K562 (cell line): ENCODE data around the gene CYP11A1. TPM values are rescaled to one million over a fixed set of nuclear protein-coding genes. Genes with fewer than 3 reads are reported as not detected.

Source experiments
- ATAC-seq: fragments of 200-7000 bp; cut with Tn5 transposase; 3 replicates; pipeline ENCODE4 v1.9.1; 2020; ENCODE audit warnings: moderate library complexity
- BruUV-seq: library from RNA; stranded (reverse); fragments of 400-500 nt; replicated peaks from 2 replicates; lab custom pipeline; 2021; lab: Mats Ljungman, UMichigan
- CTCF ChIA-PET: fragments of 300-600 bp; formaldehyde crosslinking; extraction: SDS; loops from one replicate; lab custom pipeline; 2021; ENCODE audit warnings: low intra/inter-chr PET ratio; lab: Yijun Ruan, JAX
- POLR2A ChIA-PET: fragments of 300-600, 350-650 bp; sonication (Branson Sonifier 250); formaldehyde crosslinking; extraction: SDS; loops from one replicate; lab custom pipeline; 2021; ENCODE audit warnings: antibody characterized with exemption, inconsistent platforms; lab: Yijun Ruan, JAX
- DNase-seq, 4 experiments: peaks; one replicate each; pipeline versions ENCODE4 v3.0.0 to v3.0.0-alpha.2; 2011 to 2018; ENCODE audit warnings: low spot score in 3 of 4, mixed read lengths in 3 of 4; ENCODE audit errors: extremely low read depth in 1 of 4
- FAIRE-seq: peaks from 2 replicates; lab custom pipeline; 2011; peaks lifted over from hg19 to GRCh38; lab: Jason Lieb, UNC
- H2AFZ ChIP-seq: 2 replicates; pipeline ENCODE4 v1.6.0; 2011; ENCODE audit warnings: low read depth, low read length, control low read depth, inconsistent platforms
- H3K27ac ChIP-seq: fragments of 200-600 bp; 3 replicates; pipeline ENCODE4 v1.8.0; 2011; ENCODE audit warnings: low read depth, mild to moderate bottlenecking, control low read depth, inconsistent platforms, low read length, moderate library complexity, mixed read lengths; ENCODE audit errors: extremely low read depth
- H3K27me3 ChIP-seq, 2 experiments: fragments of 300-600 bp in 1 of 2; 2 replicates in 1 of 2; 3 replicates in 1 of 2; pipeline versions ENCODE4 v1.6.0 to v1.8.0; 2011; ENCODE audit warnings: inconsistent platforms in 2 of 2, low read length in 2 of 2, mild to moderate bottlenecking in 1 of 2, mixed read lengths in 1 of 2, moderate library complexity in 1 of 2; ENCODE audit not compliant: control insufficient read depth in 2 of 2, insufficient read depth in 2 of 2
- H3K36me3 ChIP-seq: fragments of 300-600 bp; 3 replicates; pipeline ENCODE4 v1.8.0; 2011; ENCODE audit warnings: mild to moderate bottlenecking, low read length, inconsistent platforms; ENCODE audit not compliant: control insufficient read depth, insufficient read depth
- H3K4me1 ChIP-seq, 2 experiments: fragments of 200-600 bp in 1 of 2; replicated peaks in 1 of 2; 2 replicates in 1 of 2; 3 replicates in 1 of 2; pipeline versions ENCODE4 v1.5.1 to v1.8.0; 2011; ENCODE audit warnings: inconsistent platforms in 2 of 2, low read length in 2 of 2, mild to moderate bottlenecking in 1 of 2, mixed read lengths in 1 of 2, moderate library complexity in 1 of 2; ENCODE audit not compliant: control insufficient read depth in 2 of 2, insufficient read depth in 2 of 2
- H3K4me2 ChIP-seq: 2 replicates; pipeline ENCODE4 v1.6.1; 2011; ENCODE audit warnings: low read length, control low read depth, inconsistent platforms, mixed read lengths; ENCODE audit not compliant: insufficient read depth
- H3K4me3 ChIP-seq: fragments of 200-600 bp; sonication (generic), shearing (Covaris generic); 2 replicates; pipeline ENCODE4 v1.5.1; 2016; ENCODE audit warnings: control low read depth, inconsistent platforms
- H3K79me2 ChIP-seq: fragments of 200-600 bp; 3 replicates; pipeline ENCODE4 v1.8.0; 2011; ENCODE audit warnings: low read length, inconsistent platforms; ENCODE audit not compliant: control insufficient read depth, insufficient read depth
- H3K9ac ChIP-seq, 2 experiments: 2 replicates each; pipeline versions ENCODE4 v1.6.0 to v1.6.1; 2011; ENCODE audit warnings: low read depth in 2 of 2, low read length in 2 of 2, control low read depth in 1 of 2, inconsistent platforms in 1 of 2, mild to moderate bottlenecking in 1 of 2, mixed read lengths in 1 of 2; ENCODE audit not compliant: insufficient read depth in 1 of 2
- H3K9me1 ChIP-seq: one replicate; pipeline ENCODE4 v1.6.0; 2011; ENCODE audit warnings: inconsistent platforms, mild to moderate bottlenecking, low read length, moderate library complexity; ENCODE audit not compliant: control insufficient read depth, insufficient read depth
- H3K9me3 ChIP-seq: replicated peaks from 2 replicates; pipeline ENCODE4 v1.5.1; 2011; ENCODE audit warnings: low read depth, low read length, inconsistent platforms; ENCODE audit not compliant: control insufficient read depth, insufficient read depth
- H4K20me1 ChIP-seq: replicated peaks from 2 replicates; pipeline ENCODE4 v1.6.1; 2011; ENCODE audit warnings: low read length, inconsistent platforms, mixed read lengths; ENCODE audit not compliant: control insufficient read depth, insufficient read depth
- ADNP ChIP-seq: fragments of 200-800 bp; sonication (Bioruptor generic); IDR thresholded peaks from 2 replicates; pipeline ENCODE4 v1.6.1; 2016; ENCODE audit warnings: missing genetic modification characterization, missing compliant biosample characterization
- PATZ1 ChIP-seq: fragments of 250-450 bp; sonication (Bioruptor Pico); IDR thresholded peaks from 2 replicates; pipeline ENCODE4 v1.5.0; 2020; ENCODE audit warnings: mild to moderate bottlenecking, borderline replicate concordance
- PHB2 ChIP-seq: fragments of 450-650 bp; IDR thresholded peaks from 2 replicates; pipeline ENCODE4 v1.6.1; 2017; ENCODE audit warnings: low read depth
- PKNOX1 ChIP-seq: fragments of 450-650 bp; IDR thresholded peaks from 2 replicates; pipeline ENCODE4 v1.6.1; 2016
- PURB ChIP-seq: sonication (generic); formaldehyde crosslinking; IDR thresholded peaks from 2 replicates; pipeline ENCODE4 v1.9.0; 2021; ENCODE audit warnings: low read depth, mild to moderate bottlenecking, missing genetic modification reagents
- TCF3 ChIP-seq: sonication (generic); formaldehyde crosslinking; IDR thresholded peaks from 2 replicates; pipeline ENCODE4 v1.4.0; 2020; ENCODE audit warnings: mild to moderate bottlenecking, missing genetic modification reagents
- ZBTB17 ChIP-seq: fragments of 450-650 bp; formaldehyde crosslinking; IDR thresholded peaks from 2 replicates; pipeline ENCODE4 v1.4.0; 2020; ENCODE audit warnings: mild to moderate bottlenecking
- ZNF184 ChIP-seq: sonication (generic); formaldehyde crosslinking; IDR thresholded peaks from 2 replicates; pipeline ENCODE4 v1.5.0; 2020; ENCODE audit warnings: missing genetic modification reagents
- ZNF830 ChIP-seq: fragments of 250-450 bp; sonication (Bioruptor Pico); IDR thresholded peaks from 2 replicates; pipeline ENCODE4 v1.5.0; 2021; ENCODE audit warnings: mild to moderate bottlenecking
- WGBS: fragments of 100-300 bp; shearing (Covaris generic); methylation state at CpG from one replicate; pipeline ENCODE4 v1.1.6; 2016; ENCODE audit warnings: low coverage, mixed read lengths; ENCODE audit not compliant: insufficient coverage; ENCODE audit errors: missing lambda C conversion rate; 5-methylcytosine and 5-hydroxymethylcytosine counted together
- in situ Hi-C: fragments of 300-500 bp; cut with MboI; formaldehyde crosslinking; loops from 4 replicates; pipeline ENCODE4 v1.15.0; 2018; ENCODE audit warnings: inconsistent platforms, mixed read lengths
- intact Hi-C: fragments of 100-400 bp; cut with micrococcal nuclease; formaldehyde crosslinking; loops from 2 replicates; pipeline ENCODE4 v1.14.2; 2022
- polyA plus RNA-seq, 8 experiments: library from polyadenylated mRNA; depleted of rRNA in 4 of 8; stranded (reverse) in 5 of 8; unstranded in 3 of 8; fragments of >200 nt; fragmentation: Nextera tagmentation in 2 of 8; fragmentation: Illumina TruSeq in 1 of 8; extraction: Ambion mirVana in 2 of 8; extraction: Trizol in 1 of 8; gene quantifications; 2 replicates each; pipeline versions ENCODE4 v1.2.1 to v1.2.3, GENCODE V29; 2011 to 2014; ENCODE audit warnings: inconsistent platforms in 1 of 8, missing spikeins in 1 of 8
- total RNA-seq, 7 experiments: library from RNA; depleted of rRNA in 6 of 7; stranded (reverse); fragments of >200 nt in 6 of 7; fragmentation: Illumina TruSeq in 2 of 7; extraction: Trizol in 2 of 7; gene quantifications; 2 replicates each; pipeline versions ENCODE4 v1.2.1 to v1.2.3, GENCODE V29; 2011 to 2021; ENCODE audit warnings: low replicate concordance in 1 of 7

The CYP11A1 gene
- total and polyA plus RNA-seq, 9 of the 15 experiments (the other 6 are each of a cell fraction or from before 2014, with no cell fraction given), result 0.06 to 0.24 (median 0.10) TPM; not detected in 4

DNA sequence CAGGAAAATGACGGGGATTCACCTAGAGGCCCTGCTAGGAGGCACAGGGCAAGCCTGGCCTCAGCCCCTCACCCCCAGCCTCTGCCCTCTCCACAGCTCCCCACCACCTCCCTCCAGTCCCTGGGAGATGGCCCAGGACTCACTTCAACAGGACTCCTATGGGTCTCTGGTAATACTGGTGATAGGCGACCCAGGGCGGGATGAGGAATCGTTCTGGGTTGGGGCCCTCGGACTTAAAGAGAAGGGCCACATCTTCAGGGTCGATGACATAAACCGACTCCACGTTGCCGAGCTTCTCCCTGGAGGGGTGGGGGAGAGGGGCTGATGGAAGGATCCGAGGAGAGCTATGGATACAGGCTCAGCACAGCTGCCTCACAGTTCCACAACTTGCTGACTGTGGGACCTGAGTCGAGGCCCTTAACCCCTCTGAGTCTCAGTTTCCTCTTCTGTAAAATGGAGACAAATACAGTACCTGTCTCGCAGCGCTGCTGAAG is 19.6 kb downstream of the CYP11A1 start:
- Histone ChIP-seq H2AFZ (no peak overlapping the region), H3K79me2 (no peaks in the 10 kb centered on the region), H3K9me3 (no peaks in the 10 kb centered on the region), H3K4me3 (no peak overlapping the region), H3K27me3 (peaks cover 20 to 44% of the 10 kb centered on the region in 2 experiments; a peak in 4 of 5 replicates), H3K9me1 (no peaks in the 10 kb centered on the region), H3K9ac (no peak overlapping the region), H3K4me1 (no peaks in the 10 kb centered on the region), H3K4me2 (no peak overlapping the region), H3K27ac (no peak overlapping the region), H4K20me1 (no peaks in the 10 kb centered on the region), H3K36me3 (no peaks in the 10 kb centered on the region)
- DNase-seq (no peak), FAIRE-seq (no peak), ATAC-seq (no peak)
- no peak for TF ChIP-seq TCF3 (CRISPR knock-in tag)
- no peak for TF ChIP-seq PHB2
- TF ChIP-seq PATZ1 (CRISPR knock-in tag), result no peak
- TF ChIP-seq ZBTB17 (CRISPR knock-in tag), result no peak
- TF ChIP-seq PKNOX1, result no peak
- no peak for TF ChIP-seq ZNF184
- TF ChIP-seq PURB (CRISPR knock-in tag), result no peak
- no peak for TF ChIP-seq ADNP (tag)
- no peak for TF ChIP-seq ZNF830 (CRISPR knock-in tag)
- WGBS, result 6% methylated on average over 13 of the region's 13 CpGs
- CTCF ChIA-PET, result no interaction called here
- in situ Hi-C loops, result loop anchor here (25.0 kb wide), 1 partner anchor 939 kb away; the partner anchor contains the start of gene GOLGA6D
- intact Hi-C loops, result no loop called here
- no TSS peak for BruUV-seq
- POLR2A ChIA-PET, result interaction anchor here (0.6 to 1.1 kb wide), 2 partner anchors 10 to 300 kb away, joined by 3 read pairs; no protein-coding TSS in a partner anchor
